ENCODE results near the gene BTRC.
"Not testable (repeated sequence)": the region's sequence is repeated elsewhere in the genome, so short reads cannot be mapped to it uniquely, and the experiment has no call there.

The BTRC gene

GRCh38 chr10:101358706-101359300, 4.8 kb downstream of the BTRC start:
- Mint-ChIP-seq H3K27me3 (peaks cover under 1% of the 10 kb centered on the region), H3K27ac (no peak overlapping the region), H3K4me1 (peaks cover 32% of the 10 kb centered on the region), H3K36me3 (ENCODE audit: low read depth) (peaks cover 5% of the 10 kb centered on the region), H3K4me3 (no peak overlapping the region), H3K9me3 (no peaks in the 10 kb centered on the region)
- DNase-seq (no peak), ATAC-seq (no peak)

DNA sequence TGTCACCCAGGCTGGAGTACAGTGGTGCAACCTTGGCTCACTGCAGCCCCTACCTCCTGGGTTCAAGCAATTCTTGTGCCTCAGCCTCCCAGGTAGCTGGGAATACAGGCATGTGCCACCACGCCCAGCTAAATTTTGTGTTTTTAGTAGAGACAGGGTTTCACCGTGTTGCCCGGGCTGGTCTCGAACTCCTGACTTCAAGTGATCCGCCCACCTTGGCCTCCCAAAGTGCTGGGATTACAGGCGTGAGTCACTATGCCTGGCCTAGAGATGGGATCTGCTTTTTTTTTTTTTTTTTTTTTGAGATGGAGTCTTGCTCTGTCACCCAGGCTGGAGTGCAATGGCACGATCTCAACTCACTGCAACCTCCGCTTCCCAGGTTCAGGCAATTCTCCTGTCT, 6.1 kb downstream of the BTRC start:
- H3K36me3 Mint-ChIP-seq (ENCODE audit: low read depth); H3K27ac Mint-ChIP-seq; ATAC-seq; DNase-seq; H3K4me3 Mint-ChIP-seq; H3K27me3 Mint-ChIP-seq; H3K9me3 Mint-ChIP-seq: not testable (repeated sequence)
- peaks cover 23% of the 10 kb centered on the region for H3K4me1 Mint-ChIP-seq

- H3K27ac Mint-ChIP-seq; H3K4me3 Mint-ChIP-seq; H3K9me3 Mint-ChIP-seq; DNase-seq; H3K36me3 Mint-ChIP-seq (ENCODE audit: low read depth); ATAC-seq; H3K27me3 Mint-ChIP-seq: not testable (repeated sequence)
- peaks cover 15% of the 10 kb centered on the region for H3K4me1 Mint-ChIP-seq
These were observed 6.9 kb downstream of the BTRC start for GRCh38 chr10:101360841-101361240.

- peaks cover 16% of the 10 kb centered on the region for H3K4me1 Mint-ChIP-seq
These were observed 10.0 kb downstream of the BTRC start for GRCh38 chr10:101363850-101364400.

DNA sequence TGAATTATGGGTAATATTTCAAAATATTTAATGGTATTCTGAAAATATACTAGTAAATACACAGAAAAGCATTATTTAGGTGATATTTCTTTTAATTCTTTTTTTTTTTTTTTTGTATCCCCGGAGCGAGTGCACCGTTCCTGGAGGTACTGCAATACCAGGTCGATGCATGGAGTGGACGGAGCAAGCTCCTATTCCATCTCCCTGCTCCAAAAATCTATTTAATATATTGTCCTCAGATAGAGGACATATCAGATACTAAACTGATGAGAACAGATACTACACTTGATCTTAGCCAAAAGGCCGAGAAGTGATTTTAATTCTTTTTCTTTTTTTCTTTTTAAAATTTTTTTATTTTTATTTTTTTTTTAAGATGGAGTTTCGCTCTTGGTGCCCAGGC, 10.8 kb downstream of the BTRC start:
- peaks cover 15% of the 10 kb centered on the region for H3K4me1 Mint-ChIP-seq
- no peak for DNase-seq
- ATAC-seq: no peak
- no peaks in the 10 kb centered on the region for H3K27me3 Mint-ChIP-seq
- no peak overlapping the region for H3K27ac Mint-ChIP-seq
- peaks cover 13% of the 10 kb centered on the region for H3K36me3 Mint-ChIP-seq (ENCODE audit: low read depth)
- no peaks in the 10 kb centered on the region for H3K9me3 Mint-ChIP-seq
- H3K4me3 Mint-ChIP-seq: no peak overlapping the region

More at GRCh38 chr10:101363850-101364400, 10.0 kb downstream of the BTRC start:
- no peak overlapping the region for H3K4me3 Mint-ChIP-seq
- no peak for DNase-seq
- no peak overlapping the region for H3K27ac Mint-ChIP-seq
- H3K9me3 Mint-ChIP-seq: no peaks in the 10 kb centered on the region
- no peak for ATAC-seq
- H3K36me3 Mint-ChIP-seq (ENCODE audit: low read depth): peaks cover 7% of the 10 kb centered on the region
- no peaks in the 10 kb centered on the region for H3K27me3 Mint-ChIP-seq

DNA sequence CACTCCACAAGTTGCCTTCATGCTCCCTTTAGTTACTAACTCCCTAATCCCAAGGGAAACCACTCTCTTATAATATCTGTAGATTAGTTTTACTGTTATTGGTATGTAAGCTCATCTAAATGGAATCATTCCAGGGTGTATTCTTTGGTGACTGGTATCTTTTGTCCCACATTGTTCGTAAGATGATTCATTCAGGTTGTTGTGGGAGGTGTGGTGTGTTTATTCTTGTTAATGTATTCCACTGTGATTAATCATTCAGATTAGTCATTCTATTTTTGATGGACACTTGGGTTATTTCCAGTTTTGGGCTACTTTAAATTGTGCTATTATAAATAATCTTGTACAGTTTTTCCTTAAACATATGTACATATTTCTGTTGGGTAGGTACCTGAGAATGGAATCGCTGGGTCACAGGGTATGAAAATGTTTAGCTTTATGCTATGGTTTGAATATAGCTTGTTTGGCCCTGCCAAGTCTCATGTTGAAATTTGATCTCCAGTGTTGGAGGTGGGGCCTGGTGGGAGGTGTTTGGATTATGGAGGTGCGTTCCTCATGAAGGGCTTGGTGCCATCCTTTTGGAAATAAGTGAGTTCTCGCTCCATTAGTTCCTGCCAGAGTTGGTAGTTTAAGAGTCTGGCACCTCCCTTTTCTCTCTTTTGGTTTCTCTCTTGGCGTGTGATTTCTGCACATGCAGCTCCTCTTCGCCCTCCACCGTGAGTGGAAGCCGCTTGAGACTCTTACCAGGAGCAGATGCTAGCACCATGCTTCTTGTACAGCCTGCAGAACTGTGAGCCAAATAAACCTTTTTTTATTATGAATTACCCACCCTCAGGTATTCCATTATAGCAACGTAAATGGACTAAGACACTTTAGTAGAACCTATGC, 13.8 kb downstream of the BTRC start:
- Mint-ChIP-seq H3K9me3 (no peaks in the 10 kb centered on the region), H3K36me3 (ENCODE audit: low read depth) (peaks cover 16% of the 10 kb centered on the region), H3K4me1 (peaks cover 15% of the 10 kb centered on the region), H3K27ac (peak overlapping the region; percentile 12), H3K4me3 (no peak overlapping the region), H3K27me3 (no peaks in the 10 kb centered on the region)
- DNase-seq: no peak
- peak; percentile 86 for ATAC-seq

GRCh38 chr10:101373063-101373462, 19.1 kb downstream of the BTRC start:
- no peak overlapping the region for H3K4me3 Mint-ChIP-seq
- ATAC-seq (no peak), DNase-seq (no peak)
- H3K36me3 Mint-ChIP-seq (ENCODE audit: low read depth): peaks cover 20% of the 10 kb centered on the region
- H3K27me3 Mint-ChIP-seq: no peaks in the 10 kb centered on the region
- H3K4me1 Mint-ChIP-seq: peaks cover 12% of the 10 kb centered on the region
- no peak overlapping the region for H3K27ac Mint-ChIP-seq
- H3K9me3 Mint-ChIP-seq: no peaks in the 10 kb centered on the region

GRCh38 chr10:101373993-101374392, 20.0 kb downstream of the BTRC start:
- DNase-seq, H3K4me3 Mint-ChIP-seq, H3K27me3 Mint-ChIP-seq, ATAC-seq, H3K27ac Mint-ChIP-seq, H3K9me3 Mint-ChIP-seq: not testable (repeated sequence)
- Mint-ChIP-seq H3K4me1 (peaks cover 13% of the 10 kb centered on the region), H3K36me3 (ENCODE audit: low read depth) (peaks cover 18% of the 10 kb centered on the region)

- no peak overlapping the region for H3K27ac Mint-ChIP-seq
- no peaks in the 10 kb centered on the region for H3K27me3 Mint-ChIP-seq
- H3K4me1 Mint-ChIP-seq: peaks cover 18% of the 10 kb centered on the region
- H3K4me3 Mint-ChIP-seq: no peak overlapping the region
- DNase-seq (no peak), ATAC-seq (no peak)
- H3K36me3 Mint-ChIP-seq (ENCODE audit: low read depth): peaks cover 8% of the 10 kb centered on the region
- H3K9me3 Mint-ChIP-seq: no peaks in the 10 kb centered on the region
These were observed 21.1 kb downstream of the BTRC start for GRCh38 chr10:101375076-101375475.

- no peak overlapping the region for H3K4me3 Mint-ChIP-seq
- peaks cover under 1% of the 10 kb centered on the region for H3K36me3 Mint-ChIP-seq (ENCODE audit: low read depth)
- no peak for DNase-seq
- no peaks in the 10 kb centered on the region for H3K9me3 Mint-ChIP-seq
- ATAC-seq: no peak
- H3K4me1 Mint-ChIP-seq: peaks cover 36% of the 10 kb centered on the region
- H3K27ac Mint-ChIP-seq: peak overlapping the region; percentile 34
- H3K27me3 Mint-ChIP-seq: no peaks in the 10 kb centered on the region
These were observed 25.8 kb downstream of the BTRC start for GRCh38 chr10:101379663-101380352.

DNA sequence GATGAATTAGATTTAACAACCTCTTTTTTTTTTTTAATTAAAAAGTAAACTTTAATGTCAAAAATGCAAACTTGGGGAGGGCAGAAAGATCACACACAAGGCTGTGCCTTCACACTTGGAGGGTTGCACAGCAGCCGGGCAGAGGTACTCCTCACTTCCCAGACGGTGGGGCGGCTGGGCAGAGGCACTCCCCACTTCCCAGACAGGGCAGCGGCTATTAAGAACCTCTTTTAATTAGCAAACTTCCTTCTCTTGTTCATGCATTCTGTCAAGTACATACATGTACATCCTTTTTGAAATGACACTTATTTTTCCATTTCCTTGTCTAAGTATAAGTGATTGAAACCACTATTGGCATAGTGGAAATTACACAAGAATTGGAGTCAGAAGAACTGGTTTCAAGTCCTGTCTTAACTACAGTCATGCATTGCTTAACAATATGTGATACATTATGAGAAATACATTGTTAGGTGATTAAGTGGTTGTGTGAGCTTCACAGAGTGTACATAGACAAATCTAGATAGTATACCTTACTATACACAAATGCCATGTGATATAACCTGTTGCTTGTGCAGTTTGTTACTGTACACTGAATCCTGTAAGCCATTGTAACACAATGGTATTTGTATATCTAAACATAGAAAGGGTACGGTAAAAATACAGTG, 26.5 kb downstream of the BTRC start:
- Mint-ChIP-seq H3K27me3 (no peaks in the 10 kb centered on the region), H3K27ac (peak overlapping the region; percentile 65), H3K4me3 (no peak overlapping the region), H3K36me3 (ENCODE audit: low read depth) (no peaks in the 10 kb centered on the region), H3K9me3 (no peaks in the 10 kb centered on the region), H3K4me1 (peaks cover 30% of the 10 kb centered on the region)
- peak; percentile 97 for ATAC-seq
- no peak for DNase-seq

DNA sequence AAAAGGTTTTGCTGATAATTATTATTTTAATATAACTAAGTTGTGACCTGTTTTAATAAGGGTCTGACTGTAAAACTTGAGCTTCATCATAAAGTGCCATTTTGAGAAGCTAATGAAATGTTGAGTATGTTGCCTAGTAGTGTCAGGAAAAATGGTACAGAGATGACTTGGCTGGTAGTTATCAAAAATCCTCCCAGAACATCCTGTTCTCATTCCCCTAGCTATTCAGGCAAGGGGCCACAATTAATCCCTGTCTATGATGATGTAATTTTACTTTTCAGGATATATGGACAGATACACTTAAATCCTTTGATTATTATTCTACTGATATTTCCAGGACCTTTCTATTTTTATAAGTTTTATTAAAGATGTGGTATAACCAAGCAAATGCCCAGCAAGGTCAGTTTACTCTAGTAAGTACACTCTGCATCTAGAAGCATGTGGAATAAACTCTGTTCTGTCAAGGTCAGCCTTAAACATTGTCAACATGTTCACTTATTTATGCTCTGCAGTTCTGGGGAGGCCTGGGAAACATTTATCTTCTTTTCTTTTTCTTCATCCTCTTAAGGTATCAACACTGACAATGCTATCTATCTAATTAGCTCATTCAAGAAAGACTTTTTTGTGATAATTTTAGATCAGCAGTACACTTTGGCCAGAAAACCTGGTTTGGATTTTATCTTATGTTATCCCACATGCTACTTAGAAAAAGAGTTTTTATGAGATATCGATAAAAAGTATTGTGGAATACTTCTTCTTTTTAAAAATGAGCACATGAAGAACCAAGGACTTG, 32.1 kb downstream of the BTRC start:
- Mint-ChIP-seq H3K4me3 (no peak overlapping the region), H3K27me3 (no peaks in the 10 kb centered on the region), H3K36me3 (ENCODE audit: low read depth) (peaks cover 3% of the 10 kb centered on the region), H3K27ac (no peak overlapping the region), H3K4me1 (peaks cover 12% of the 10 kb centered on the region), H3K9me3 (no peaks in the 10 kb centered on the region)
- no peak for ATAC-seq
- no peak for DNase-seq

GRCh38 chr10:101386659-101387259, 32.8 kb downstream of the BTRC start:
- Mint-ChIP-seq H3K4me1 (peaks cover 6% of the 10 kb centered on the region), H3K27me3 (no peaks in the 10 kb centered on the region), H3K9me3 (no peaks in the 10 kb centered on the region), H3K4me3 (no peak overlapping the region), H3K36me3 (ENCODE audit: low read depth) (peaks cover 3% of the 10 kb centered on the region), H3K27ac (no peak overlapping the region)
- ATAC-seq (no peak), DNase-seq (no peak)
